Islet precursor cell (in vitro differentiated cells): ENCODE results near the gene PTPRK.
"Not testable (repeated sequence)": the region's sequence is repeated elsewhere in the genome, so short reads cannot be mapped to it uniquely, and the experiment has no call there.

Experiments used
- DNase-seq: peaks from one replicate; pipeline ENCODE4 v3.0.0-alpha.2; 2018

The PTPRK gene

DNA sequence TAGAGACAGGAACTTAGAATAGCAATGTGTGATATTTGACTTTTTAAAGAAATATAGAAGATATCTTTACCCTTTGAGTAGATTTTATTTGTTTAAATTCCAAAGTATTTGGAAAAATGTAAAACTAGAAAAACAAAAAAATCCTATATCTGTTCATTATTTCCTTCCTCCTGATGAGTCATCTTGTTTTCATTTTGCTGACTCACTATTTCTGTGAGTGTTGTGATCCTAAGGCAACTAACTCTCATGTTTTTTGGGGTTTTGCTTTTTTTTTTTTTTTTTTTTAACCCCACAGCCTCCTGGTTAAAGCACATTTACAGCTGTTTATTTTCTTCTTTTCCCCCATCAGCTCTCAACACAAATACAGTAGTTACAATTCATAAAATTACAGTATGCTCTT, 581.7 kb downstream of the PTPRK start:
- DNase-seq = no peak

DNA sequence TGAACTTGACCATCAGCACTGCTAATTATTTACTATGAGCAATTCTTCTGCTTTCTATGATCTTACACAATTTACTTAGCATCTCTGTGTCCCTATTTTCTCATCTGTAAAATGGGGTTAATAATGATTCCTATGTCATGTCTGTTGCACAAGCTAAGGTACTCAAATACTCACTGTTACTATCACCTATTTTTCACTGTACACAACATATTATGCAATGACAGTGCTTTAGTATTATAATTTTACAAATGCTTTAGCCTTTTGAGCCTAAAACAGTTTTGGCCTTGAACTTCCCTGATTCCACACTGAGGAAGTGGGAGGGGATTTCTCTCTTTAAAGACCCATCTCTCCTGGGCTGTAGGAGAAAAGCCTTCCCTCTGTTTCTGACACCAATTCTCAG, 582.7 kb downstream of the PTPRK start:
- DNase-seq = no peak

DNA sequence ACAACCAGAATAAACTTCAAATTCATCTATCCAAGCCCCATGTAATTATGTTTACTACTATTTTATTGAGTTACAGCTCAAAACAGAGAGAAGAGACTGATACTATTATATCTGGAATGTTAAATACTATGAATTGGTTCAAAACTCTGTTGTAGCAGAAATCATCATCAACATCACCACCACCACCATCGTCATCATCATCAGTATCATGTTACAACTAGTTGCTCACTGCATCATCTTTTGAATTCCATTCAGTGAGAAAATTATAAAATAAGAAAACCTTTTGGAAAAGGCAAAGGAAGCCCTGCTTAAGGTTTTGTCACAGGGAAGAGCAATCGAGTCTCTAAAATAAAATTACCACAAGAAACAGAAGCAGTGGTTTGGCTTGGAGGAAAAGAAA, 583.3 kb downstream of the PTPRK start:
- DNase-seq = no peak

DNA sequence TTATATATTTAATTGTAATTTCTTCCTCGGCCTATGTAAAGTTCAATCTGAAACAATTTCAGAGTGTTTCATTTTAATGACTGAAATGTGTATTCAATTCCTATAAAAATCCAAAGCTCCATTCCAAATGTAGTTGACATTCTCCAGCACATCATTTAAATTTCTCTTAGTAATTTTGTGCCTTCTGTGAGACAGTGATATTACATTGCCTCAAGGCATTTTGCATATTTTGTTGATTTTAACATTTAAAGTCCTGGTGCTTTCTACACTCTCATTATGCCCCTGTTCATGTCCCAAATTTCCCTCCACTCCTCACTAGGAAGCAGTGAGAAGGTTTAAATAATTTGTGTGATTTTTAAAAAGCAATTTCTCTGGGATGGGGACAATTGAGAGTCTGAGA, 585.4 kb downstream of the PTPRK start:
- DNase-seq = no peak

DNA sequence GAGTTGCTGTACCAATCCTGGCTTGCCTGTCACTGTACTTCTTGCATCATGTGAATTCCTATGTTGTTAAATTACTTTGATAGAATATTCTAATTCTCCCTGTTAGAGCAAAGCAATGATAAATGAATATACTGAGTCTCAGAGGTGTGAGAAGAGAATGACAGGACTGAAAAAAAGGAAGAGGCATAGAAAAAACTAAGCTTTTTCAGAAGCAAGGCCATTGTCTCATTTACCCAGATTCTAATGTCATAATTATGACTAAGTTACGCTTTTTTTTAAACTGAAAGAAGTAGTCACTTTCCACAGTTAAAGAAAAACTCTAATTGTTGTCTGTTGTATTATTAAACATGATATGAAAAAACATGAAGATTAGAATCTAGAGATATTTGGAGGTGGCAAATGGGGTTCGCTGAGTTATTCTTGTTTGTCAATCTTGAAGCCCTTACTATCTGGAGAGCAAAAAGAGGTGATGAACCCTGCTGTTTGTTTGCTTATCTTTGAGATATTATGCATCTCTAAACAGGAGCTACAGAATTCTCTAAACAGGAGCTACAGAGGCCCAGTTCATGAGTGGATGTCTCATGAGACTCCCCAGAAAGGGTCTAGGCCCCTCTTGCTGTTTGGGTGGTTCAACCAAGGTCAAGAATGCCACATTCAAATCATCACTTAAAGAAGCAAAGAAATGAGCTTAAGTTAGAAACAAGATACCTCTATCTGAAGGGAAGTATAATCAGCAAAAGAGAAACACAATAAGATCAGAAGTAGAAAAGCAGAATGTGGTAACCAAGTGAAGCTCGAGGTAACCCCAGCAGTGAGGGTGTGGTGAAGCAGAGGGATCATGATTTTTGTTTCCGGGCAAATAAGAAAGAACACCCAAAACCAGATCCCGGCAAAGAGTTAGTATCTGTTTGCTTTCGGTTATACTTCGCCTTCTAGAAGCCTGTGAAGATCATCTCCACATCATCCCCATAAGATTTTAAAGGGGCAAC, 586.3 kb downstream of the PTPRK start:
- no peak for DNase-seq

DNA sequence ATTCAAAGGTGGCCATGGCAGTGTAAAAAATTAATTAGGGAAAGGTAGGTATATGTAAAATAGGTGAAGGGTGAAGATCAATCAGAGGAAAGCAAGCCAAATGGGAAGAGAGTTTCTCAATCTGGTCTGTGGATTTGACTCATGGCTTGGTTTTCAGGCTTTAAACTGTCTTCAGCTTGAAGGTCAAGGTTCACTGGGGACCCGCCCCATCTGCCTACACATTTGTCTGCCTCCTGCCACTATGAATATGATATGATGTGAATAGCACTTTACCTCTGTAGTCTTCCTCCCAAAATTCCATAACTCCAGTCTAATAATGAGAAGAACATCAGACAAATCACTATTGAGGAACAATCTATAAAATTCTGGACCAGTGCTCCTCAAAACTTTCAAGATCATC, 587.3 kb downstream of the PTPRK start:
- no peak for DNase-seq

DNA sequence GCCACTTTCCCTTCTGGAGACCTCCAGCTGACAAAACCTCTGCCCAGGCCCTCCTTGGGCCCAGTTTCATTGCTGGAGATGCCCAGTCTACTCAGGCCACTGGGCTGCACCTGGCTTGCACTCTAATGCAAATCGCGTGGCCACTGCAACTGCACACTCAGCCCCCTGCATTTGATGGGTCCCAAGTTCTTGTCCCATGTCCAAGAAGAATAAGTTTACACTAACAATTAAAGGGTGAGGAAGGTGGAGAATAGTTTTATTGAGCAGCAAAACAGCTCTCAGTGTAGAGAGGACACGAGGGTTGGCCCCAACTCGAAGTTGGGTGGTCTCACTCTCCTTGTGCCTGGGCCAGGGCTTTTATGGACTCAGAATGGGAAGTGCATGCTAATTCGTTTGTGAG, 587.7 kb downstream of the PTPRK start:
- DNase-seq = no peak

DNA sequence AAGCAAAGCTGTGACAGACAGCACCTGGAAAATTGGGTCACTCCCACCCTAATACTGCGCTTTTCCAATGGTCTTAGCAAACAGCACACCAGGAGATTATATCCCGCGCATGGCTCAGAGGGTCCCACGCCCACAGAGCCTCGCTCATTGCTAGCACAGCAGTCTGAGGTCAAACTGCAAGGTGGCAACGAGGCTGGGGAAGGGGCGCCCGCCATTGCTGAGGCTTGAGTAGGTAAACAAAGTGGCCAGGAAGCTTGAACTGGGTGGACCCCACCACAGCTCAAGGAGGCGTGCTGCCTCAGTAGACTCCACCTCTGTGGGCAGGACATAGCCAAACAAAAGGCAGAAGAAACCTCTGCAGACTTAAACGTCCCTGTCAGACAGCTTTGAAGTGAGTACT, 594.0 kb downstream of the PTPRK start:
- not testable (repeated sequence) for DNase-seq

DNA sequence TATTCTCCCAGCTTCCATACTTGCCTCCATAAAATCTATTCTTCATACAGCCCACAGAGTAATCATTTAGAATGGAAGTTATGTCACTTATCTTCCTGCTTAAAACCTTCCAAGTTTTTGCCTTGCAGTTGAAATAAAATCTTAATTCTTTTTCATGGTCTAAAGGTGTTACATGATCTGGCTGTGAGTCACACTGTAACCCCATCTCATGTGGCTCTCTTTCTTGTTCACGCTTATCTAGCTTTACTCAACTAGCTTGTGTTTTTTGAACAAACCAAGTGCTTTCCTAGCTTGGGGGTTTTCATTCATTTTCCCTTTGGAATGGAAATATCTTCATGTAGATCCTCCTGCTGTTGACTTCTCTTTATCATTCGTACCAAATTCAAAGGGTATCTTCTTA, 596.0 kb downstream of the PTPRK start:
- DNase-seq = no peak

DNA sequence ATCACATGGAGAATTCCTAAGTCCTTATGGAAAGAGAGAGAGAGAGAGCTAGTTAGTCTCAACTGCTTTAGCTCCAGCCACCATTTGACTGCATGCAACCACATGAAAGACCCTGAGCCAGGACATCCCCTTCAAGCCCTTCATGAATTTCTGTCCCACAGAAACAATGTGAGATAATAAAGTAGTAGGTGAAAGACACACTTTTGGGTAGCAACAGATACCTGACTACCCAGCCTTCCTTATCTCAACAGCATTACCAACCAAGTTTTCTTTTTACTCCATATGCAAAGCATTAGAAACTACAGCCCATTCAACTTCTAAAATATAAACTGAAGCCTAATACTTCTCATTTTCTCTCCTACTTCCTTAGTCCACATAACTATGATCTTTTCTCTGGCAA, 596.4 kb downstream of the PTPRK start:
- DNase-seq = no peak

DNA sequence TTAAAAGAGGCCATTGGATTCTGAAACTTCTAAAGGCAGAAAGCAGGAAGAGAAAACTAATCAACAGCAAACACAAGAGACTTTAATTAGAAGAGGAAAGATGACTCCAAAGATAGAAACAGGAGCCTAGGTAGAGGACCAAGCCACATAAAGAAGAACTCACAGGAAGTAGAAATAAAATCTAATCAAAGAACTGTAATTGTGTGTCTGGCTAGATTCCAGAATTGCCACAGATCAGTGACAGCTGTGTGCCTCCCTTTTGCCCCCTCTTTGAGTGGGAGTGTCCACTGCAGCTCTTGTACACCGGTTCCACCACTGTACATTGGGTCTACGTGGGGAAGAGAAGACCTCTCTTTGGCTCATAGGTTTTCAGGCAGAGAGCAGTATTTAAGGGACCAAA, 597.3 kb downstream of the PTPRK start:
- no peak for DNase-seq

DNA sequence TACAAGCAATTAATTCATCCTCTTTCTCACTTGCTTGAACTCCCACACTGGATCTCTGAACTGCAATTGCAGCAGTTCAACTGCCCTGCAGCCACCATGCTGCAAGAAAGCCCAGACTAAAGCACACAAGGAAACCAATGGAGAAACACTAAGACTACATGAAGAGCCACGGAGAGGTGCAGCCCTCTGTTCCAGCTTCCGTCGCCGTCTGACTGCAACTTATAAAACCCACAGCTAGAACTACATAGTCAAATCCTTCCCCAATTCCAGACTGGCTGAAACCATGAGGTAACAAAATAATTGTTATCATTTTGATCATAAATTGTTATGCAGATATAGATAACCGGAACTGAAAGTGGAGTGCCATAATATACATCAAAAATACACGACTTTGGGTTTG, 598.4 kb downstream of the PTPRK start:
- no peak for DNase-seq

DNA sequence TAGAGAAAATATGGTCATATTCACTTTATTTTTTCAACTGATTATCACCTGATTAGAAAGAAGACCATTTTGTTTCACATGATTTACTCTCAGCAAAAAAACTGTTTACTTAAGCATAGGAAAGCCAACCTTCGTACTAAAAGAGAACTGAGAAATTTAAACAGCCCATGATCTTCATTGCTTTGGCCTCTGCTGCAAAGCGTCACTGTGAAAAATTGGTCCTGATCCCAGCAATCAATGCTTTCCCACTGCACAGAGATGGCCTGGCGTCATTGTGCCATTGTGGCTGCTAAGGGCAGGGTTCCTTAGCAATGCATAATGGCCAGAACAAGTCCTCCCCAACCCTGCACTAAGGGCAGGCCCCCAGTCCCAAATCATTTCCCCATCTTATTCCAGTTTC, 599.6 kb downstream of the PTPRK start:
- no peak for DNase-seq
